ENCODE data around the gene ELANE. TPM values are rescaled to one million over a fixed set of nuclear protein-coding genes. Genes with fewer than 3 reads are reported as not detected.

Gene ELANE
- total and polyA plus RNA-seq, 9 of the 15 experiments (the other 6 are each of a cell fraction or from before 2014, with no cell fraction given), result not detected

DNA sequence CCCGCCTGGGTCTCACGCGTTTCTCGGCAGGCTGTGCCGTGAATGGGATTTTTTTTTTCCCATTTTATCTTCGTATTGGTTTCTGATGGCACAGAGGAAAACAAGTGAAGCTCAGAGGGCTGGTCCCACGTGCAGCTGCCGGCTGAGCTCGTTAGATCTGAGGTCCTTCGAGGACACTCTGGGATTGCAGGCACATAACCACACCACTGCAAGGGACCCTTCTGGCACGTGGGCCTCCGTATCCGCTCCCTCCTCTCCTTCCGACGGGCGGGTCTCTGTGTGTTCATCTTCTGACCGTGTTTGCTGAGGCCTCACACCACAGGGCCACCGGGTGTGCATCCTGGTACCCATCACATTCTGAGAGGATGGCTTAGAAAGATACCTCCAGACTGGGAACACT, 24.0 kb downstream of the ELANE start:
- Histone ChIP-seq H3K4me3 (no peak overlapping the region), H3K36me3 (ENCODE audit: control insufficient read depth, insufficient read depth, low read length) (peaks cover 53% of the 10 kb centered on the region; the same call in 2 of the 3 replicates), H3K9me1 (ENCODE audit: control insufficient read depth, insufficient read depth, low read length) (no peaks in the 10 kb centered on the region), H3K4me2 (ENCODE audit: insufficient read depth, low read length) (no peak overlapping the region), H4K20me1 (replicated peaks; ENCODE audit: control insufficient read depth, insufficient read depth, low read length) (no peaks in the 10 kb centered on the region; the same call in none of the 2 replicates), H2AFZ (ENCODE audit: low read depth, low read length) (no peak overlapping the region), H3K27ac (ENCODE audit: extremely low read depth, low read depth, low read length) (no peak overlapping the region), H3K4me1 (replicated peaks in 1 of 2; ENCODE audit: control insufficient read depth in 2 of 2, insufficient read depth in 2 of 2, low read length in 2 of 2) (peaks cover 10 to 49% of the 10 kb centered on the region in 2 experiments), H3K79me2 (ENCODE audit: control insufficient read depth, insufficient read depth, low read length) (no peaks in the 10 kb centered on the region), H3K9me3 (replicated peaks; ENCODE audit: control insufficient read depth, insufficient read depth, low read depth, low read length) (no peaks in the 10 kb centered on the region), H3K9ac (ENCODE audit: insufficient read depth in 1 of 2, low read depth in 2 of 2, low read length in 2 of 2) (no peak overlapping the region), H3K27me3 (ENCODE audit: control insufficient read depth in 2 of 2, insufficient read depth in 2 of 2, low read length in 2 of 2) (no peaks in the 10 kb centered on the region)
- in situ Hi-C loops (cut with MboI) (no loop called here), intact Hi-C loops (cut with micrococcal nuclease) (no loop called here)
- DNase-seq (ENCODE audit: extremely low read depth in 1 of 4, low spot score in 3 of 4) (no peak), FAIRE-seq (no peak), ATAC-seq (no peak)
- no TSS peak for BruUV-seq (replicated peaks)
- WGBS (ENCODE audit: insufficient coverage, low coverage, missing lambda C conversion rate), result 84% methylated on average over 18 of the region's 18 CpGs
- CTCF ChIA-PET (ENCODE audit: low intra/inter-chr PET ratio), result no interaction called here
- POLR2A ChIA-PET, result interaction anchor here (0.6 kb wide), 2 partner anchors 19 to 87 kb away, joined by 3 to 4 read pairs; no protein-coding TSS in a partner anchor
- TF ChIP-seq TSC22D4 (tag; IDR thresholded peaks at IDR 0.05) (no peak), CAMTA2 (CRISPR knock-in tag; conservative IDR thresholded peaks at IDR 0.05) (no peak), U2AF1 (optimal IDR thresholded peaks at IDR 0.05; ENCODE audit: low read depth, low read length) (no peak), TCFL5 (CRISPR knock-in tag; conservative IDR thresholded peaks at IDR 0.05) (no peak), RB1 (IDR thresholded peaks at IDR 0.05; ENCODE audit: low read depth) (no peak), ADNP (tag; IDR thresholded peaks at IDR 0.05) (no peak), CBFB (CRISPR knock-in tag; IDR thresholded peaks at IDR 0.05) (no peak), ZNF134 (CRISPR knock-in tag; conservative IDR thresholded peaks at IDR 0.05) (no peak)
- TF ChIP-seq, protein P1, sequence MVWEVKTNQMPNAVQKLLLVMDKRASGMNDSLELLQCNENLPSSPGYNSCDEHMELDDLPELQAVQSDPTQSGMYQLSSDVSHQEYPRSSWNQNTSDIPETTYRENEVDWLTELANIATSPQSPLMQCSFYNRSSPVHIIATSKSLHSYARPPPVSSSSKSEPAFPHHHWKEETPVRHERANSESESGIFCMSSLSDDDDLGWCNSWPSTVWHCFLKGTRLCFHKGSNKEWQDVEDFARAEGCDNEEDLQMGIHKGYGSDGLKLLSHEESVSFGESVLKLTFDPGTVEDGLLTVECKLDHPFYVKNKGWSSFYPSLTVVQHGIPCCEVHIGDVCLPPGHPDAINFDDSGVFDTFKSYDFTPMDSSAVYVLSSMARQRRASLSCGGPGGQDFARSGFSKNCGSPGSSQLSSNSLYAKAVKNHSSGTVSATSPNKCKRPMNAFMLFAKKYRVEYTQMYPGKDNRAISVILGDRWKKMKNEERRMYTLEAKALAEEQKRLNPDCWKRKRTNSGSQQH (CRISPR knock-in tag; IDR thresholded peaks at IDR 0.05), result no peak
- TF ChIP-seq, protein P2, sequence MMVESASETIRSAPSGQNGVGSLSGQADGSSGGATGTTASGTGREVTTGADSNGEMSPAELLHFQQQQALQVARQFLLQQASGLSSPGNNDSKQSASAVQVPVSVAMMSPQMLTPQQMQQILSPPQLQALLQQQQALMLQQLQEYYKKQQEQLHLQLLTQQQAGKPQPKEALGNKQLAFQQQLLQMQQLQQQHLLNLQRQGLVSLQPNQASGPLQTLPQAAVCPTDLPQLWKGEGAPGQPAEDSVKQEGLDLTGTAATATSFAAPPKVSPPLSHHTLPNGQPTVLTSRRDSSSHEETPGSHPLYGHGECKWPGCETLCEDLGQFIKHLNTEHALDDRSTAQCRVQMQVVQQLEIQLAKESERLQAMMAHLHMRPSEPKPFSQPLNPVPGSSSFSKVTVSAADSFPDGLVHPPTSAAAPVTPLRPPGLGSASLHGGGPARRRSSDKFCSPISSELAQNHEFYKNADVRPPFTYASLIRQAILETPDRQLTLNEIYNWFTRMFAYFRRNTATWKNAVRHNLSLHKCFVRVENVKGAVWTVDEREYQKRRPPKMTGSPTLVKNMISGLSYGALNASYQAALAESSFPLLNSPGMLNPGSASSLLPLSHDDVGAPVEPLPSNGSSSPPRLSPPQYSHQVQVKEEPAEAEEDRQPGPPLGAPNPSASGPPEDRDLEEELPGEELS (CRISPR knock-in tag; IDR thresholded peaks at IDR 0.05; ENCODE audit: borderline replicate concordance), result no peak
- TF ChIP-seq, protein P3, sequence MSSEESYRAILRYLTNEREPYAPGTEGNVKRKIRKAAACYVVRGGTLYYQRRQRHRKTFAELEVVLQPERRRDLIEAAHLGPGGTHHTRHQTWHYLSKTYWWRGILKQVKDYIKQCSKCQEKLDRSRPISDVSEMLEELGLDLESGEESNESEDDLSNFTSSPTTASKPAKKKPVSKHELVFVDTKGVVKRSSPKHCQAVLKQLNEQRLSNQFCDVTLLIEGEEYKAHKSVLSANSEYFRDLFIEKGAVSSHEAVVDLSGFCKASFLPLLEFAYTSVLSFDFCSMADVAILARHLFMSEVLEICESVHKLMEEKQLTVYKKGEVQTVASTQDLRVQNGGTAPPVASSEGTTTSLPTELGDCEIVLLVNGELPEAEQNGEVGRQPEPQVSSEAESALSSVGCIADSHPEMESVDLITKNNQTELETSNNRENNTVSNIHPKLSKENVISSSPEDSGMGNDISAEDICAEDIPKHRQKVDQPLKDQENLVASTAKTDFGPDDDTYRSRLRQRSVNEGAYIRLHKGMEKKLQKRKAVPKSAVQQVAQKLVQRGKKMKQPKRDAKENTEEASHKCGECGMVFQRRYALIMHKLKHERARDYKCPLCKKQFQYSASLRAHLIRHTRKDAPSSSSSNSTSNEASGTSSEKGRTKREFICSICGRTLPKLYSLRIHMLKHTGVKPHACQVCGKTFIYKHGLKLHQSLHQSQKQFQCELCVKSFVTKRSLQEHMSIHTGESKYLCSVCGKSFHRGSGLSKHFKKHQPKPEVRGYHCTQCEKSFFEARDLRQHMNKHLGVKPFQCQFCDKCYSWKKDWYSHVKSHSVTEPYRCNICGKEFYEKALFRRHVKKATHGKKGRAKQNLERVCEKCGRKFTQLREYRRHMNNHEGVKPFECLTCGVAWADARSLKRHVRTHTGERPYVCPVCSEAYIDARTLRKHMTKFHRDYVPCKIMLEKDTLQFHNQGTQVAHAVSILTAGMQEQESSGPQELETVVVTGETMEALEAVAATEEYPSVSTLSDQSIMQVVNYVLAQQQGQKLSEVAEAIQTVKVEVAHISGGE (CRISPR knock-in tag; IDR thresholded peaks at IDR 0.05), result no peak
